Vein endothelial cell (primary cell): Measurements from ENCODE around the gene BBS5. TPM values are rescaled to one million over a fixed set of nuclear protein-coding genes. Genes with fewer than 3 reads are reported as not detected.

Experiments used
- total RNA-seq: library from RNA; depleted of rRNA; stranded (reverse); fragments of >200 nt; gene quantifications from 2 replicates; pipeline ENCODE4 v1.2.3, GENCODE V29; 2012

The BBS5 gene
- 2.6 and 3.8 TPM in 2 replicates for total RNA-seq

GRCh38 chr2:169479257-169480078, at the start of gene BBS5:
Gene BBS5, plus strand, starts transcription at chr2:169479494. Its CDS starts 60 bp downstream, at chr2:169479554.

GRCh38 chr2:169509298-169509885, 30.1 kb downstream of the BBS5 start, which contains the start of gene KLHL41:
Gene KLHL41, plus strand, starts transcription at chr2:169509702. Its CDS starts 77 bp downstream, at chr2:169509779.

Other genes starting within 250 kb of the BBS5 start
- not detected in 2 replicates for gene LRP2, start 117.0 kb upstream of the BBS5 start, total RNA-seq
- gene KLHL41, start 30.2 kb downstream of the BBS5 start, total RNA-seq: 0.19 TPM in 1 of 2 replicates, not detected in the other
- gene FASTKD1, start 94.4 kb downstream of the BBS5 start, total RNA-seq: 15.7 and 15.9 TPM in 2 replicates
- gene PPIG, start 104.9 kb downstream of the BBS5 start, total RNA-seq: 17.3 and 28.4 TPM in 2 replicates
- gene CFAP210, start 214.9 kb downstream of the BBS5 start, total RNA-seq: not detected in 2 replicates
- gene PHOSPHO2, start 215.0 kb downstream of the BBS5 start, total RNA-seq: 2.2 and 3.6 TPM in 2 replicates